GM10266 (cell line): Measurements from ENCODE around the gene GATB.
"Not testable (repeated sequence)": the region's sequence is repeated elsewhere in the genome, so short reads cannot be mapped to it uniquely, and the experiment has no call there.

ENCODE experiments used
- DNase-seq: peaks from one replicate; pipeline ENCODE4 v3.0.0; 2012; ENCODE audit errors: extremely low spot score
- TF ChIP-seq, protein P1 (sequence below): IDR thresholded peaks from 2 replicates; pipeline ENCODE4 v1.5.1; 2012; ENCODE audit warnings: mild to moderate bottlenecking, low read depth; ENCODE audit not compliant: control insufficient read depth, insufficient read depth; ENCODE audit errors: missing control alignments

GATB gene

DNA sequence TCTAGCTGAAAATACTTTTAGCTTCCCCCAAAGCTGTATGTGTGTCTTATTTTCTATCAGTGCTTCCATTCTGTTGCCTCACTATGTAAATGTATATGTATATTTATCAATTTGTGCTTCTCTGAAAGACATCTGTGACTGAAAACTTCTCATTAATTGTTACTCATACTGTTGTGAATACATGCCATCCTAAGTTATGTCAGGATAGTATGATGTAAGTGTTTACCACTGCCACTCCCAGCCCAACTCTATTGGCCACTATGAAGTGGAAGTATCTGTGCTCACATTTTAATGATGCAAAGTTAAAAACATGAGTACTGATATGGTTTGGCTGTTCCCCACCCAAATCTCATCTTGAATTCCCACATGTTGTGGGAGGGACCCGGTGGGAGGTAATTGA is 24.4 kb downstream of the GATB start:
- TF ChIP-seq, protein P1, sequence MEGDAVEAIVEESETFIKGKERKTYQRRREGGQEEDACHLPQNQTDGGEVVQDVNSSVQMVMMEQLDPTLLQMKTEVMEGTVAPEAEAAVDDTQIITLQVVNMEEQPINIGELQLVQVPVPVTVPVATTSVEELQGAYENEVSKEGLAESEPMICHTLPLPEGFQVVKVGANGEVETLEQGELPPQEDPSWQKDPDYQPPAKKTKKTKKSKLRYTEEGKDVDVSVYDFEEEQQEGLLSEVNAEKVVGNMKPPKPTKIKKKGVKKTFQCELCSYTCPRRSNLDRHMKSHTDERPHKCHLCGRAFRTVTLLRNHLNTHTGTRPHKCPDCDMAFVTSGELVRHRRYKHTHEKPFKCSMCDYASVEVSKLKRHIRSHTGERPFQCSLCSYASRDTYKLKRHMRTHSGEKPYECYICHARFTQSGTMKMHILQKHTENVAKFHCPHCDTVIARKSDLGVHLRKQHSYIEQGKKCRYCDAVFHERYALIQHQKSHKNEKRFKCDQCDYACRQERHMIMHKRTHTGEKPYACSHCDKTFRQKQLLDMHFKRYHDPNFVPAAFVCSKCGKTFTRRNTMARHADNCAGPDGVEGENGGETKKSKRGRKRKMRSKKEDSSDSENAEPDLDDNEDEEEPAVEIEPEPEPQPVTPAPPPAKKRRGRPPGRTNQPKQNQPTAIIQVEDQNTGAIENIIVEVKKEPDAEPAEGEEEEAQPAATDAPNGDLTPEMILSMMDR = no peak
- DNase-seq = no peak

DNA sequence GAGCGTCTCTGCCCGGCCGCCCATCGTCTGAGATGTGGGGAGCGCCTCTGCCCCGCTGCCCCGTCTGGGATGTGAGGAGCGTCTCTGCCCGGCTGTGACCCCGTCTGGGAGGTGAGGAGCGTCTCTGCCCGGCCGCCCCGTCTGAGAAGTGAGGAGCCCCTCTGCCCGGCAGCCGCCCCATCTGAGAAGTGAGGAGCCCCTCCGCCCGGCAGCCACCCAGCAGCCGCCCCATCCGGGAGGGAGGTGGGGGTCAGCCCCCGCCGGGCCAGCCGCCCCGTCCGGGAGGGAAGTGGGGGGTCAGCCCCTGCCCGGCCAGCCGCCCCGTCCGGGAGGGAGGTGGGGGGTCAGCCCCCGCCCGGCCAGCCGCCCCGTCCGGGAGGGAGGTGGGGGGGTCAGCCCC is 29.1 kb downstream of the GATB start:
- DNase-seq = not testable (repeated sequence)

DNA sequence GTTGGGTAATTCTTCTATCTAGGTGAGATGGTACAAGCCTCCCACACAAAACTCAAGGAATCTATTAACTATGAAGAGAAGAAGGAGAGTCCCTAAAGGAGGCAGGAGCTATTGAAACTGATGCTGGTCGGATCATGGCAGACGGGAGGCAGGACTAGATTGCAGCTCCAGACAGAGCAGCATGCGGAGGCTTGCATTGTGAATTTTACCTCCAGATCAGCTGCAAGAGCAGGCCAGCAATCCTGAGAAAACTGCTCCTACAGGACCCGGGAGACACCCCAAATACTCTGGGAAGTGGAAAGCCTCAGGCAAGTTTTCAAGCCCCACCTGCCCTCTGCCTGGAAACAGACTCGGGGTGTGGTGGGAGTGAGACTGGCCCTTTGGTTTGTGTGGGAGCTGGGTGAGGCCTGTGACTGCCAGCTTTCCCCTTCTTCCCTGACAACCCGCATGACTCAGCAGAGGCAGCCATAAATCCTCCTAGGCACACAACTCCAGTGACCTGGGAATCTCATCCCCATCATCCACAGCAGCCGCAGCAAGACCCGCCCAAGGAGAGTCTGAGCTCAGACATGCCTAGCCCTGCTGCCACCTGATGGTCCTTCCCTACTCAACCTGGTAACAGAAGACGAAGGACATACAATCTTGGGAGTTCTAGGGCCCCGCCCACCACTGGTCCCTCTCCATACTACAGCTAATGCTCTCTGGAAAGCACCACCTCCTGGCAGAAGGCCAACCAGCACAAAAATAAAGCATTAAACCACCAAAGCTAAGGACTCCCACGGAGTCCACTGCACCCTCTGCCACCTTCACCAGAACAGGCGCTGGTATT is 30.9 kb downstream of the GATB start:
- no peak for DNase-seq

DNA sequence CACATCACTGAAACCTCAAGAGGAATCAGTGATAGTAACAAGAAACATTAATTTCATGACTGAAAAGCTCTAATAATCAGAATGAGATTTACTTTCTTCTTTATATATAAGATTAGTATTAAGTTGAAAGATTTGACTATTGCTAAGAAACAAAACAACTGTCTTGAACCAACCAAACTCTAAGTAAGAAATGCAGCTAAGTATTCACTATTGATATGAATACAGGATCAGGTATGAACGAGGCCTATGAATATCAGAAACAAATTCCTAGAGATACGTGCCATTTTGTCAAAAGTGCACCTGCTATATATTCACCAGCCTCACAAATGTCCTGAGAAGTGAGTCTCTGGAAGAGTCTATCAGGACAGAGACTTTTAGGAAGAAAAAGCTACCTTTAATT is 32.1 kb downstream of the GATB start:
- DNase-seq = no peak
- TF ChIP-seq, protein P1 = no peak

More for the DNA sequence above, 30.9 kb downstream of the GATB start:
- TF ChIP-seq, protein P1 = no peak

DNA sequence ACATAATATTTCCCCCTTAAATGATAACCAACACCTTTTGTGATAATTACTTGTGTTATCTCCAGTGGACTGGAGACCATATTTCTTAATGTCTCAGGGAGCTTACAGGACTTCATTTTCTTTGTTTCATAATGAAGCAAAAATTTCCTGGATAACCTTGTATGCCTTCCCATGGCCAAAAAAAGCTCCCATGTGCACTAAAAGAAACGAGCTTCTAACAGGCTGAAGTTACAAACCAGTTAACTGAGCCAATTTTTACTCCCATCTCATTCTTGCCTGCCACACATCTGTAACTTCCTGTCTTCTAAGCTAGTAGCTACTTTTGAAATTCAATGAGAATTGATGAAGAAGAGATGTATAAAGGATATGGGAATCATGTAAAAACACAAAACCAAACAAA is 32.8 kb downstream of the GATB start:
- DNase-seq = no peak

DNA sequence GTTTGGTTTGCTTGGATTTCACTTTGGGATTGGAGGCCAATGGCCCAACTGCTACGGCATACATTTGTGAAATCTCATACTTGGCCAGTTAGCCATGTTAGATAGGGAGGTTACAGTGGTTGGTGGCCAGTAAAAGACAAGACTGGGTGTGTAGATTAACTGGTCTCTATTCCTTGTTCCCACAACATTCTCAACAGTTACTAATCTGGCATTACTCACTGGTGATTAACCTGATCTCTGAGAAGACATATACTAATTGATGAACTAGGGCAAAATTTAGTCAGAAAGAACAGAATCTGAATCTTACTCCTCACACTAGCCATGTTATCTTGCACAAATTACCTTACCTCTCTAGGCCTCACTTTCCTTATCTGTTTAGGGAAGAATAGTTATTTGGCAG is 33.4 kb downstream of the GATB start:
- DNase-seq = no peak

More for the DNA sequence above, 32.8 kb downstream of the GATB start:
- TF ChIP-seq, protein P1 = no peak

DNA sequence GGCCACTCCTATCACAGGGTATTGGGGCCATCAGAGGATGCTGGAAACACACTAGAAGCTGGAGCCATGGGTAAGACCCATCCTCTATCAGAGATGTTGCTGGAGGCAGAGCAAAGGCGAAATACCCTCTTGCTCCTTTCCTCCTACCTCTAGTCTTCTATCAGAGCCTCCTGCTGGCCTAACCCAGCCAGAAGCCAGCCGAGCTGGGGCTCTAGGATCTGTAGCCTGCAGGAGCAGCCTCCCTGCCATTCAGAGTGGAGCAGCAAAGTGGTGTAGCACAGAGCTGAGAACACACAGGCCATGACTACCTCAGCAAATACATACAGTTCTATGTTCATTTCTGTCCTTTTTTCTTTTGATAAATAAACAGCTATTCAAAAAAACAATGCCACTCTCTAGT is 35.7 kb downstream of the GATB start:
- TF ChIP-seq, protein P1 = no peak
- no peak for DNase-seq

More for the DNA sequence above, 33.4 kb downstream of the GATB start:
- TF ChIP-seq, protein P1 = no peak
